SKM-1 treated with dmso at 0.1 percent for 144 hours (cell line): ENCODE data around the gene GPR75.

Experiments
- DNase-seq: peaks from one replicate; lab custom pipeline; 2025; ENCODE audit not compliant: unreplicated experiment; lab: John Stamatoyannopoulos, UW

GPR75 gene

GRCh38 chr2:53859206-53860181, at the start of gene GPR75:
Gene GPR75 (minus strand): TSS chr2:53859967. CDS start chr2:53854756, 5,211 bp downstream.
- DNase-seq, result no peak

- no peak for DNase-seq
Observed at GRCh38 chr2:53907582-53907981, 47.8 kb upstream of the GPR75 start.

- no peak for DNase-seq
Observed at GRCh38 chr2:53905396-53905795, 45.6 kb upstream of the GPR75 start.

GRCh38 chr2:53903011-53903410, 43.2 kb upstream of the GPR75 start:
- DNase-seq, result no peak

- no peak for DNase-seq
Observed at GRCh38 chr2:53901192-53901591, 41.4 kb upstream of the GPR75 start.

GRCh38 chr2:53896864-53897263, 37.1 kb upstream of the GPR75 start:
- DNase-seq, result no peak

- no peak for DNase-seq
Observed at GRCh38 chr2:53886406-53887280, 26.9 kb upstream of the GPR75 start.

GRCh38 chr2:53884883-53885282, 25.1 kb upstream of the GPR75 start:
- DNase-seq, result no peak

GRCh38 chr2:53881986-53882385, 22.2 kb upstream of the GPR75 start:
- no peak for DNase-seq

GRCh38 chr2:53881360-53881759, 21.6 kb upstream of the GPR75 start:
- no peak for DNase-seq

- no peak for DNase-seq
Observed at GRCh38 chr2:53880756-53881155, 21.0 kb upstream of the GPR75 start.

GRCh38 chr2:53877556-53877955, 17.8 kb upstream of the GPR75 start:
- DNase-seq, result no peak

GRCh38 chr2:53877112-53877511, 17.3 kb upstream of the GPR75 start:
- no peak for DNase-seq

GRCh38 chr2:53874401-53874950, 14.7 kb upstream of the GPR75 start:
- no peak for DNase-seq

- DNase-seq, result no peak
Observed at GRCh38 chr2:53867773-53868172, 8.0 kb upstream of the GPR75 start.

GRCh38 chr2:53867169-53867568, 7.4 kb upstream of the GPR75 start:
- no peak for DNase-seq

- DNase-seq, result no peak
Observed at GRCh38 chr2:53865962-53866361, 6.2 kb upstream of the GPR75 start.

- DNase-seq, result no peak
Observed at GRCh38 chr2:53865264-53865663, 5.5 kb upstream of the GPR75 start.

GRCh38 chr2:53863538-53864227, 3.9 kb upstream of the GPR75 start:
- no peak for DNase-seq

- no peak for DNase-seq
Observed at GRCh38 chr2:53861824-53862223, 2.1 kb upstream of the GPR75 start.

GRCh38 chr2:53856272-53856671, 3.5 kb downstream of the GPR75 start:
- no peak for DNase-seq
